Mesenchymal stem cell (in vitro differentiated cells and primary cell): ENCODE data around the gene MAP3K13.
"Not testable (repeated sequence)": the region's sequence is repeated elsewhere in the genome, so short reads cannot be mapped to it uniquely, and the experiment has no call there.

Source experiments
- DNase-seq: peaks from one replicate; pipeline ENCODE4 v3.0.0-alpha.2; 2013
- H2AFZ ChIP-seq: one replicate; pipeline ENCODE4 v1.6.1; 2013; ENCODE audit warnings: low read depth, mild to moderate bottlenecking, control low read depth, inconsistent platforms, low read length, moderate library complexity
- H2AK5ac ChIP-seq: 2 replicates; pipeline ENCODE4 v1.6.1; 2013; ENCODE audit warnings: low read length, moderate library complexity, mild to moderate bottlenecking, inconsistent platforms; ENCODE audit not compliant: severe bottlenecking
- H2BK120ac ChIP-seq: one replicate; pipeline ENCODE4 v1.6.1; 2013; ENCODE audit warnings: low read depth, mild to moderate bottlenecking, inconsistent platforms, low read length, moderate library complexity
- H2BK12ac ChIP-seq, 2 experiments: one replicate each; pipeline ENCODE4 v1.6.1; 2013; ENCODE audit warnings: inconsistent platforms in 2 of 2, low read length in 2 of 2, mild to moderate bottlenecking in 2 of 2, moderate library complexity in 2 of 2, control low read depth in 1 of 2
- H2BK15ac ChIP-seq: one replicate; pipeline ENCODE4 v1.6.1; 2013; ENCODE audit warnings: mild to moderate bottlenecking, low read depth, inconsistent platforms; ENCODE audit not compliant: poor library complexity, severe bottlenecking
- H2BK5ac ChIP-seq: 2 replicates; pipeline ENCODE4 v1.6.1; 2013; ENCODE audit warnings: low read depth, mild to moderate bottlenecking, low read length, control low read depth, inconsistent platforms; ENCODE audit not compliant: poor library complexity, severe bottlenecking
- H3K14ac ChIP-seq, 2 experiments: one replicate each; pipeline ENCODE4 v1.6.1; 2013; ENCODE audit warnings: inconsistent platforms in 2 of 2, low read length in 2 of 2, control low read depth in 1 of 2, mild to moderate bottlenecking in 1 of 2, moderate library complexity in 1 of 2
- H3K18ac ChIP-seq, 2 experiments: one replicate each; pipeline ENCODE4 v1.6.1; 2013; ENCODE audit warnings: inconsistent platforms in 2 of 2, low read length in 2 of 2, control low read depth in 1 of 2, low read depth in 1 of 2, mild to moderate bottlenecking in 1 of 2
- H3K23ac ChIP-seq, 2 experiments: one replicate each; pipeline ENCODE4 v1.6.1; 2013; ENCODE audit warnings: inconsistent platforms in 2 of 2, low read length in 2 of 2, mild to moderate bottlenecking in 2 of 2, moderate library complexity in 2 of 2, control low read depth in 1 of 2
- H3K27ac ChIP-seq: 2 replicates; pipeline ENCODE4 v1.5.1; 2013; ENCODE audit warnings: mild to moderate bottlenecking, moderate library complexity, low read length, control low read depth, inconsistent platforms; ENCODE audit not compliant: poor library complexity, severe bottlenecking
- H3K27me3 ChIP-seq, 2 experiments: 2 replicates each; pipeline versions ENCODE4 v1.6.1 to v1.7.0; 2013; ENCODE audit warnings: low read length in 2 of 2, mild to moderate bottlenecking in 2 of 2, moderate library complexity in 2 of 2, control low read depth in 1 of 2, inconsistent platforms in 1 of 2; ENCODE audit not compliant: control insufficient read depth in 1 of 2, insufficient read depth in 1 of 2
- H3K36me3 ChIP-seq, 2 experiments: 2 replicates each; pipeline versions ENCODE4 v1.6.1 to v1.7.0; 2013; ENCODE audit warnings: low read length in 2 of 2, control low read depth in 1 of 2, inconsistent platforms in 1 of 2, low read depth in 1 of 2, mild to moderate bottlenecking in 1 of 2; ENCODE audit not compliant: insufficient read depth in 2 of 2, control insufficient read depth in 1 of 2
- H3K4ac ChIP-seq, 2 experiments: one replicate each; pipeline ENCODE4 v1.6.1; 2013; ENCODE audit warnings: inconsistent platforms in 2 of 2, low read length in 2 of 2, mild to moderate bottlenecking in 2 of 2, moderate library complexity in 2 of 2, control low read depth in 1 of 2, low read depth in 1 of 2
- H3K4me1 ChIP-seq: 2 replicates; pipeline ENCODE4 v1.6.1; 2013; ENCODE audit warnings: low read depth, low read length, control low read depth; ENCODE audit not compliant: control insufficient read depth, insufficient read depth
- H3K4me2 ChIP-seq: 2 replicates; pipeline ENCODE4 v1.6.1; 2013; ENCODE audit warnings: low read length, mild to moderate bottlenecking, inconsistent platforms; ENCODE audit not compliant: poor library complexity, severe bottlenecking
- H3K4me3 ChIP-seq, 2 experiments: 2 replicates each; pipeline versions ENCODE4 v1.5.1 to v1.7.0; 2013; ENCODE audit warnings: low read length in 2 of 2, mild to moderate bottlenecking in 2 of 2, control low read depth in 1 of 2, low read depth in 1 of 2; ENCODE audit not compliant: insufficient read depth in 1 of 2
- H3K79me1 ChIP-seq: replicated peaks from 2 replicates; pipeline ENCODE4 v1.6.1; 2013; ENCODE audit warnings: mild to moderate bottlenecking, control low read depth, low read length, inconsistent platforms; ENCODE audit not compliant: poor library complexity, severe bottlenecking
- H3K9ac ChIP-seq: 2 replicates; pipeline ENCODE4 v1.7.0; 2013; ENCODE audit warnings: mild to moderate bottlenecking, low read length, moderate library complexity
- H3K9me3 ChIP-seq: 2 replicates; pipeline ENCODE4 v1.7.0; 2013; ENCODE audit warnings: mild to moderate bottlenecking, low read length; ENCODE audit not compliant: control insufficient read depth
- H4K8ac ChIP-seq: one replicate; pipeline ENCODE4 v1.6.1; 2013; ENCODE audit warnings: inconsistent platforms, mild to moderate bottlenecking, low read length, moderate library complexity
- H4K91ac ChIP-seq: one replicate; pipeline ENCODE4 v1.6.1; 2013; ENCODE audit warnings: mild to moderate bottlenecking, low read length, inconsistent platforms
- WGBS: methylation state at CpG from one replicate; pipeline ENCODE4 v1.1.7; 2013; ENCODE audit warnings: mixed read lengths; 5-methylcytosine and 5-hydroxymethylcytosine counted together

The MAP3K13 gene

DNA sequence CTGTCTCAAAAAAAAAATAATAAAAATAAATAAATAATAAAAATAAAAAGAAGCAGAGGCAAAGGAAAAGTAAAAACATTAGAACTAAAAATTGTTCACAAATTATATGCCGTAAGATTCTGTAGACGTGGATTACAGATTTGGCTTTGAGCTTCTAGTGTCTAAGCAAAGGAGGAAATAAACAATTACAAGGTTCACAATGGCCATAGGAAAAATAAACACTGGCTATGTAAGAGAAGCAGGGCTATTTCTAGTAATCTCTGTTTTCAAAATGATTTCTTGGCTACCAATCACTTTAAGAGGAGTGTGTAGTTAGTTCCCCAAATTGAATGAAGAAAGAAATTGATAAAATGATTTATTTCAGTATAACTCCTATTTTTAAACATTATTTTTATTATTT, 81.4 kb downstream of the MAP3K13 start:
- no peak overlapping the region for H3K4me3 ChIP-seq
- no peak overlapping the region for H2BK15ac ChIP-seq
- H3K9me3 ChIP-seq, result no peaks in the 10 kb centered on the region

GRCh38 chr3:185448107-185448506, 85.2 kb downstream of the MAP3K13 start:
- Histone ChIP-seq H3K4me3 (no peak overlapping the region), H2AK5ac (no peak overlapping the region), H2BK12ac (no peak overlapping the region), H3K4ac (no peak overlapping the region), H4K8ac (no peak overlapping the region), H3K27me3 (no peaks in the 10 kb centered on the region), H3K18ac (no peak overlapping the region), H2BK15ac (no peak overlapping the region), H4K91ac (no peak overlapping the region), H3K14ac (no peak overlapping the region), H3K4me1 (no peaks in the 10 kb centered on the region), H2AFZ (no peak overlapping the region), H3K9me3 (no peaks in the 10 kb centered on the region), H2BK120ac (no peak overlapping the region), H3K27ac (no peak overlapping the region), H3K9ac (no peak overlapping the region), H3K79me1 (no peaks in the 10 kb centered on the region), H3K23ac (no peak overlapping the region), H3K36me3 (peaks cover 7 to 11% of the 10 kb centered on the region in 2 experiments), H3K4me2 (no peak overlapping the region), H2BK5ac (no peak overlapping the region)
- DNase-seq, result no peak

More for the DNA sequence above, 81.4 kb downstream of the MAP3K13 start:
- Histone ChIP-seq H4K8ac (no peak overlapping the region), H3K79me1 (no peaks in the 10 kb centered on the region), H3K4me1 (no peaks in the 10 kb centered on the region), H2AK5ac (no peak overlapping the region), H2BK5ac (no peak overlapping the region), H3K4ac (no peak overlapping the region), H3K36me3 (no peaks in the 10 kb centered on the region), H3K14ac (no peak overlapping the region), H3K27ac (no peak overlapping the region), H3K4me2 (no peak overlapping the region), H2BK120ac (no peak overlapping the region), H4K91ac (no peak overlapping the region), H3K9ac (no peak overlapping the region), H2AFZ (no peak overlapping the region), H3K27me3 (no peaks in the 10 kb centered on the region), H3K18ac (no peak overlapping the region), H2BK12ac (no peak overlapping the region), H3K23ac (no peak overlapping the region)
- WGBS, result 95% methylated on average over 2 of the region's 2 CpGs
- DNase-seq, result no peak

- H3K79me1 ChIP-seq, H2AK5ac ChIP-seq, H3K4me2 ChIP-seq, H4K8ac ChIP-seq, H3K4me3 ChIP-seq, H2AFZ ChIP-seq, H4K91ac ChIP-seq, H3K27me3 ChIP-seq, DNase-seq, H3K27ac ChIP-seq, H3K18ac ChIP-seq, H3K4ac ChIP-seq, H3K14ac ChIP-seq, H3K23ac ChIP-seq, H2BK120ac ChIP-seq, H2BK15ac ChIP-seq, H2BK12ac ChIP-seq, H3K9ac ChIP-seq, H3K4me1 ChIP-seq, H2BK5ac ChIP-seq, H3K9me3 ChIP-seq: not testable (repeated sequence)
- 98% methylated on average over 8 of the region's 8 CpGs for WGBS
- peaks cover 7 to 11% of the 10 kb centered on the region in 2 experiments for H3K36me3 ChIP-seq
Observed at GRCh38 chr3:185451432-185451831, 88.5 kb downstream of the MAP3K13 start.

DNA sequence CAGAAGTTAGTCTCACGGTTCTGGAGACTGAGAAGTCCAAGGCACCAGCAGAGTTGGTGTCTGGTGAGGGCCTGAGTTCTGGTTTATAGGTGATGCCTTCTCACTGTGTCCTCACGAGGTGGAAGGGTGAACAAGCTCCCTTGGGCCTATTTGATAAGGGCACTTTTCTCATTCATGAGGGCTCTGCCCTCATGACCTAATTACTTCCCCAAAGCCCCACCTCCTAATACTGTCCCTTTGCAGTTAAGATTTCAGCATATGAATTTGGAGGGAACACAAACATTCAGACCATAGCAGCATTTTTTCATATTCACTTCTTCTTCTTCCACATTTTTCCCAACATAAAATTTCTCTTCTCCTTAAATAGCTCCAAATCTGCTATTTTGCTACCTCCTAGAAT, 94.4 kb downstream of the MAP3K13 start:
- WGBS, result 68% methylated on average over 2 of the region's 2 CpGs
- H3K4me1 ChIP-seq, result no peaks in the 10 kb centered on the region

More for the DNA sequence above, 94.4 kb downstream of the MAP3K13 start:
- no peak overlapping the region for H2AK5ac ChIP-seq
- no peak overlapping the region for H3K14ac ChIP-seq
- no peak overlapping the region for H2BK12ac ChIP-seq
- no peak overlapping the region for H3K27ac ChIP-seq
- no peak overlapping the region for H3K4me2 ChIP-seq
- H3K18ac ChIP-seq, result no peak overlapping the region
- no peak overlapping the region for H2BK120ac ChIP-seq
- no peaks in the 10 kb centered on the region for H3K27me3 ChIP-seq
- H4K8ac ChIP-seq, result no peak overlapping the region
- no peak overlapping the region for H3K4me3 ChIP-seq
- H3K9ac ChIP-seq, result no peak overlapping the region
- no peaks in the 10 kb centered on the region for H3K9me3 ChIP-seq
- no peak overlapping the region for H2BK5ac ChIP-seq
- no peak for DNase-seq
- H3K79me1 ChIP-seq, result no peaks in the 10 kb centered on the region
- no peak overlapping the region for H3K4ac ChIP-seq
- H4K91ac ChIP-seq, result no peak overlapping the region
- H3K23ac ChIP-seq, result no peak overlapping the region
- peaks cover 5 to 7% of the 10 kb centered on the region in 2 experiments for H3K36me3 ChIP-seq
- H2BK15ac ChIP-seq, result no peak overlapping the region
- no peak overlapping the region for H2AFZ ChIP-seq
